ENCODE results near the gene OR2T34.

- TF ChIP-seq, protein P1, sequence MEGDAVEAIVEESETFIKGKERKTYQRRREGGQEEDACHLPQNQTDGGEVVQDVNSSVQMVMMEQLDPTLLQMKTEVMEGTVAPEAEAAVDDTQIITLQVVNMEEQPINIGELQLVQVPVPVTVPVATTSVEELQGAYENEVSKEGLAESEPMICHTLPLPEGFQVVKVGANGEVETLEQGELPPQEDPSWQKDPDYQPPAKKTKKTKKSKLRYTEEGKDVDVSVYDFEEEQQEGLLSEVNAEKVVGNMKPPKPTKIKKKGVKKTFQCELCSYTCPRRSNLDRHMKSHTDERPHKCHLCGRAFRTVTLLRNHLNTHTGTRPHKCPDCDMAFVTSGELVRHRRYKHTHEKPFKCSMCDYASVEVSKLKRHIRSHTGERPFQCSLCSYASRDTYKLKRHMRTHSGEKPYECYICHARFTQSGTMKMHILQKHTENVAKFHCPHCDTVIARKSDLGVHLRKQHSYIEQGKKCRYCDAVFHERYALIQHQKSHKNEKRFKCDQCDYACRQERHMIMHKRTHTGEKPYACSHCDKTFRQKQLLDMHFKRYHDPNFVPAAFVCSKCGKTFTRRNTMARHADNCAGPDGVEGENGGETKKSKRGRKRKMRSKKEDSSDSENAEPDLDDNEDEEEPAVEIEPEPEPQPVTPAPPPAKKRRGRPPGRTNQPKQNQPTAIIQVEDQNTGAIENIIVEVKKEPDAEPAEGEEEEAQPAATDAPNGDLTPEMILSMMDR (conservative IDR thresholded peaks at IDR 0.05), result no peak
- TF ChIP-seq ZFX (IDR thresholded peaks at IDR 0.05), result no peak
These were observed 15.5 kb upstream of the OR2T34 start for GRCh38 chr1:248590055-248590454.

Data from C4-2B (cell line).